B cell (primary cell): ENCODE results near the gene ZNF81.

Experiments
- EZH2 ChIP-seq: IDR thresholded peaks from 2 replicates; pipeline ENCODE4 v1.6.1; 2012; ENCODE audit warnings: borderline replicate concordance, low read depth, mild to moderate bottlenecking, moderate library complexity, low read length; ENCODE audit not compliant: insufficient read depth, poor library complexity, severe bottlenecking
- TF ChIP-seq, protein P1 (sequence below): fragments of 200-600 bp; IDR thresholded peaks from one replicate; pipeline ENCODE4 v1.8.0; 2022; ENCODE audit warnings: antibody characterized with exemption, mild to moderate bottlenecking

DNA sequence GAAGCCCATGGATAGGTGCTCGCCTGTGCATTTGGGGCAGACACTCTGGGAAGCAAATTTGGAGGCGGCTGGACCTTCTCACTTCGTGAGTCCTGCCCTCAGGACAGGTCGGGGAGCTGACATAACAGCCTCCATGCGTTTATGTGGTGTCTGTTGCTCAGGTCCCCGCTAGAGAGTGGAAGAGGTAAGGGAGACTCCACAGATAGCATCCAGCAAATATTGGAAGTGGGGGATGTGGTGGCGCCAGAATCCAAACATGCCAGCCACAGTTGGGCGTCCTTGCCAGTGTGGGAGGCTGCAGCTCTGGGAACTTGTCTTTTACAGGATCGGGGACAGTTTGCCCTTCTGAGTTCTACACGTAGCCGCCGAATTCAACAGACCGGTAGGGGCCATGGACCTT is 119.3 kb downstream of the ZNF81 start:
- TF ChIP-seq, protein P1, sequence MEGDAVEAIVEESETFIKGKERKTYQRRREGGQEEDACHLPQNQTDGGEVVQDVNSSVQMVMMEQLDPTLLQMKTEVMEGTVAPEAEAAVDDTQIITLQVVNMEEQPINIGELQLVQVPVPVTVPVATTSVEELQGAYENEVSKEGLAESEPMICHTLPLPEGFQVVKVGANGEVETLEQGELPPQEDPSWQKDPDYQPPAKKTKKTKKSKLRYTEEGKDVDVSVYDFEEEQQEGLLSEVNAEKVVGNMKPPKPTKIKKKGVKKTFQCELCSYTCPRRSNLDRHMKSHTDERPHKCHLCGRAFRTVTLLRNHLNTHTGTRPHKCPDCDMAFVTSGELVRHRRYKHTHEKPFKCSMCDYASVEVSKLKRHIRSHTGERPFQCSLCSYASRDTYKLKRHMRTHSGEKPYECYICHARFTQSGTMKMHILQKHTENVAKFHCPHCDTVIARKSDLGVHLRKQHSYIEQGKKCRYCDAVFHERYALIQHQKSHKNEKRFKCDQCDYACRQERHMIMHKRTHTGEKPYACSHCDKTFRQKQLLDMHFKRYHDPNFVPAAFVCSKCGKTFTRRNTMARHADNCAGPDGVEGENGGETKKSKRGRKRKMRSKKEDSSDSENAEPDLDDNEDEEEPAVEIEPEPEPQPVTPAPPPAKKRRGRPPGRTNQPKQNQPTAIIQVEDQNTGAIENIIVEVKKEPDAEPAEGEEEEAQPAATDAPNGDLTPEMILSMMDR: no peak
- TF ChIP-seq EZH2: no peak
